ENCODE measurements around the gene ARL6IP6. TPM values are rescaled to one million over a fixed set of nuclear protein-coding genes. Genes with fewer than 3 reads are reported as not detected.

Gene ARL6IP6
- total and polyA plus RNA-seq, 2 of the 13 experiments (the other 11 are each of a cell fraction or from before 2014, with no cell fraction given), result 45.0 to 65.9 TPM

DNA sequence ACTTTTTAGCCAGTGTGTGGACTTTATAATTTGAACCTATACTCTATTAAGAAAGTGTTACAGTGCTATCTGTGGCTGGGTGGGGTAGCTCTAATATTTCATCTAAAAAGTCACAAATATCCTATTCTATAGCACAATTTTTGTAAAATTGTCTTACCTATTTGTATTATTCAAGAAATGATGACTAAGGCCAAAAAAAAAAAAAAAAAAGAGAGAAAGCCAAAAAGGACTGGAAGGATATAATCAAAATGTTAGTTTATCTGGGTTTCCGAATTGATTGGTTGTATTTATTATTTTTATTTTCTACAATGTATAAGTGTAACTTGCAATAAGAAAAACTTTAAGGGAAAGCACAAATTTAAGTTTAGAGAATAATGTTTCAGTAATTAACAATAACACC, 5.5 kb downstream of the ARL6IP6 start:
- DNase-seq (ENCODE audit: low spot score) (no peak), FAIRE-seq (no peak), ATAC-seq (no peak)
- POLR2A ChIA-PET, result no interaction called here
- in situ Hi-C loops (cut with HindIII; ENCODE audit: extremely low pct_ligation_motif_present, low pct_unique_long_range_greater_than_20kb) (no loop called here), intact Hi-C loops (cut with micrococcal nuclease; ENCODE audit: unreplicated experiment) (no loop called here)
- BruUV-seq (replicated peaks), result no TSS peak
- 98% methylated on average over 1 of the region's 1 CpG for WGBS (ENCODE audit: low lambda C conversion rate)
- peaks cover 8% of the 10 kb centered on the region for H4K20me1 ChIP-seq (ENCODE audit: insufficient read depth, low read length)
- H3K4me2 ChIP-seq (ENCODE audit: low read depth, low read length), result no peak overlapping the region
- H3K79me2 ChIP-seq (ENCODE audit: insufficient read depth, low read length), result peaks cover 57% of the 10 kb centered on the region
- no peak overlapping the region for H2AFZ ChIP-seq (ENCODE audit: low read length)
- peak; percentile 78; the same call in 1 of the 2 replicates for TF ChIP-seq MAFF (IDR thresholded peaks at IDR 0.05; ENCODE audit: low read depth, low read length)
- TF ChIP-seq ZNF652 (CRISPR knock-in tag; IDR thresholded peaks at IDR 0.05; ENCODE audit: borderline replicate concordance, low read depth), result no peak
- TF ChIP-seq MAFK (conservative IDR thresholded peaks at IDR 0.05 in 1 of 2, IDR thresholded peaks at IDR 0.05 in 1 of 2; ENCODE audit: low read length in 2 of 2), result peak; percentile 74 to 86
- CTCF ChIA-PET (ENCODE audit: low intra/inter-chr PET ratio, low total read pairs), result no interaction called here
- H3K27me3 ChIP-seq (ENCODE audit: control insufficient read depth in 1 of 2, insufficient read depth in 2 of 2, low read length in 2 of 2), result no peaks in the 10 kb centered on the region; a peak in 1 of 5 replicates
- H3K27ac ChIP-seq (ENCODE audit: extremely low read length, insufficient read depth, low read length), result no peak overlapping the region
- H3K9ac ChIP-seq (ENCODE audit: insufficient read depth, low read depth, low read length), result no peak overlapping the region
- peaks cover 41% of the 10 kb centered on the region for H3K4me1 ChIP-seq (ENCODE audit: insufficient read depth, low read length)
- H3K36me3 ChIP-seq (replicated peaks in 1 of 2; ENCODE audit: control insufficient read depth in 1 of 2, insufficient read depth in 2 of 2, low read length in 2 of 2), result peaks cover 1 to 7% of the 10 kb centered on the region in 2 experiments; a peak in 4 of 5 replicates
- no peaks in the 10 kb centered on the region for H3K9me3 ChIP-seq (ENCODE audit: low read length)
- H3K4me3 ChIP-seq (replicated peaks in 1 of 3; ENCODE audit: insufficient read depth in 1 of 3, low read depth in 2 of 3, low read length in 3 of 3), result no peak overlapping the region

DNA sequence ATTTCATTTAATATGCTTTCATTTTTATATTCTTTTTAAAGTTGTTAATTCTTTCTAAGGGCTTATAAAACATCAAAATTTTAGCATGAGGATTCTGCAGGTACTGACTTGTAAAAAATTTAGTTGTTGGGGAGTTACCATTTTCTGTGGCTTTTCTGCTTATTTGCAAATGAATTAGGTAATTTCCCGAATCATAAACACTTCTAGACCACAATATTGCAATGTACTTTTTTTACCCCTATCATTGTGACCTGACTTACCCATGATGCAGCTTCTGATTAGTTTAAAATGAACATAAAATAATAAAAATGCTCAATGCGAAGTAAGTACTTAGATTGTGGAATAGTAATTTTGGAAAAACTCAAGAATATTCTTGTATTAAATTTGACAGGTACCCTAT, 11.4 kb downstream of the ARL6IP6 start:
- no TSS peak for BruUV-seq (replicated peaks)
- Histone ChIP-seq H3K4me2 (ENCODE audit: low read depth, low read length) (no peak overlapping the region), H3K4me3 (replicated peaks in 1 of 3; ENCODE audit: insufficient read depth in 1 of 3, low read depth in 2 of 3, low read length in 3 of 3) (no peak overlapping the region), H2AFZ (ENCODE audit: low read length) (no peak overlapping the region), H3K9ac (ENCODE audit: insufficient read depth, low read depth, low read length) (no peak overlapping the region), H3K27ac (ENCODE audit: extremely low read length, insufficient read depth, low read length) (no peak overlapping the region), H3K4me1 (ENCODE audit: insufficient read depth, low read length) (peaks cover 11% of the 10 kb centered on the region), H3K27me3 (ENCODE audit: control insufficient read depth in 1 of 2, insufficient read depth in 2 of 2, low read length in 2 of 2) (no peaks in the 10 kb centered on the region), H3K36me3 (replicated peaks in 1 of 2; ENCODE audit: control insufficient read depth in 1 of 2, insufficient read depth in 2 of 2, low read length in 2 of 2) (peaks cover 1 to 7% of the 10 kb centered on the region in 2 experiments), H3K9me3 (ENCODE audit: low read length) (no peaks in the 10 kb centered on the region), H4K20me1 (ENCODE audit: insufficient read depth, low read length) (no peaks in the 10 kb centered on the region), H3K79me2 (ENCODE audit: insufficient read depth, low read length) (peaks cover 14% of the 10 kb centered on the region)
- DNase-seq (ENCODE audit: low spot score), result no peak
- ChIA-PET POLR2A (interaction anchor here (1.5 kb wide), 1 partner anchor 13 kb away, joined by 8 read pairs; the partner anchor contains the start of gene PRPF40A), CTCF (ENCODE audit: low intra/inter-chr PET ratio, low total read pairs) (no interaction called here)
- no peak for FAIRE-seq
- TF ChIP-seq FOSL2 (CRISPR knock-in tag; IDR thresholded peaks at IDR 0.05) (no peak), THAP11 (CRISPR knock-in tag; IDR thresholded peaks at IDR 0.05) (no peak), ATAD3A (CRISPR knock-in tag; IDR thresholded peaks at IDR 0.05) (no peak), SIX1 (CRISPR knock-in tag; IDR thresholded peaks at IDR 0.05; ENCODE audit: borderline replicate concordance) (no peak), ZNF746 (CRISPR knock-in tag; IDR thresholded peaks at IDR 0.05) (no peak), ZNF670 (CRISPR knock-in tag; IDR thresholded peaks at IDR 0.05; ENCODE audit: borderline replicate concordance) (no peak), RFX1 (IDR thresholded peaks at IDR 0.05) (no peak), JARID2 (CRISPR knock-in tag; IDR thresholded peaks at IDR 0.05; ENCODE audit: insufficient replicate concordance) (no peak), ZFP37 (CRISPR knock-in tag; IDR thresholded peaks at IDR 0.05; ENCODE audit: borderline replicate concordance) (no peak), SRF (IDR thresholded peaks at IDR 0.05; ENCODE audit: low read depth, low read length) (no peak), DNMT1 (CRISPR knock-in tag; IDR thresholded peaks at IDR 0.05) (no peak), HMGA1 (CRISPR knock-in tag; conservative IDR thresholded peaks at IDR 0.05) (no peak), NFKBIZ (CRISPR knock-in tag; IDR thresholded peaks at IDR 0.05) (no peak)
- TF ChIP-seq, protein P1, sequence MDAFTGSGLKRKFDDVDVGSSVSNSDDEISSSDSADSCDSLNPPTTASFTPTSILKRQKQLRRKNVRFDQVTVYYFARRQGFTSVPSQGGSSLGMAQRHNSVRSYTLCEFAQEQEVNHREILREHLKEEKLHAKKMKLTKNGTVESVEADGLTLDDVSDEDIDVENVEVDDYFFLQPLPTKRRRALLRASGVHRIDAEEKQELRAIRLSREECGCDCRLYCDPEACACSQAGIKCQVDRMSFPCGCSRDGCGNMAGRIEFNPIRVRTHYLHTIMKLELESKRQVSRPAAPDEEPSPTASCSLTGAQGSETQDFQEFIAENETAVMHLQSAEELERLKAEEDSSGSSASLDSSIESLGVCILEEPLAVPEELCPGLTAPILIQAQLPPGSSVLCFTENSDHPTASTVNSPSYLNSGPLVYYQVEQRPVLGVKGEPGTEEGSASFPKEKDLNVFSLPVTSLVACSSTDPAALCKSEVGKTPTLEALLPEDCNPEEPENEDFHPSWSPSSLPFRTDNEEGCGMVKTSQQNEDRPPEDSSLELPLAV (CRISPR knock-in tag; conservative IDR thresholded peaks at IDR 0.05; ENCODE audit: low read depth), result no peak
- TF ChIP-seq, protein P2, sequence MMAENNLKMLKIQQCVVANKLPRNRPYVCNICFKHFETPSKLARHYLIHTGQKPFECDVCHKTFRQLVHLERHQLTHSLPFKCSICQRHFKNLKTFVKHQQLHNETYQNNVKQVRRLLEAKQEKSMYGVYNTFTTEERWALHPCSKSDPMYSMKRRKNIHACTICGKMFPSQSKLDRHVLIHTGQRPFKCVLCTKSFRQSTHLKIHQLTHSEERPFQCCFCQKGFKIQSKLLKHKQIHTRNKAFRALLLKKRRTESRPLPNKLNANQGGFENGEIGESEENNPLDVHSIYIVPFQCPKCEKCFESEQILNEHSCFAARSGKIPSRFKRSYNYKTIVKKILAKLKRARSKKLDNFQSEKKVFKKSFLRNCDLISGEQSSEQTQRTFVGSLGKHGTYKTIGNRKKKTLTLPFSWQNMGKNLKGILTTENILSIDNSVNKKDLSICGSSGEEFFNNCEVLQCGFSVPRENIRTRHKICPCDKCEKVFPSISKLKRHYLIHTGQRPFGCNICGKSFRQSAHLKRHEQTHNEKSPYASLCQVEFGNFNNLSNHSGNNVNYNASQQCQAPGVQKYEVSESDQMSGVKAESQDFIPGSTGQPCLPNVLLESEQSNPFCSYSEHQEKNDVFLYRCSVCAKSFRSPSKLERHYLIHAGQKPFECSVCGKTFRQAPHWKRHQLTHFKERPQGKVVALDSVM (CRISPR knock-in tag; IDR thresholded peaks at IDR 0.05), result no peak
- over 99% methylated on average over 2 of the region's 2 CpGs for WGBS (ENCODE audit: low lambda C conversion rate)
- in situ Hi-C loops (cut with HindIII; ENCODE audit: extremely low pct_ligation_motif_present, low pct_unique_long_range_greater_than_20kb), result loop anchor here (25.0 kb wide), 1 partner anchor 757 kb away; the partner anchor contains the start of gene RPRM
- intact Hi-C loops (cut with micrococcal nuclease; ENCODE audit: unreplicated experiment), result no loop called here
- ATAC-seq, result no peak
